ENCODE measurements around the gene CEP89.
"Not testable (repeated sequence)": the region's sequence is repeated elsewhere in the genome, so short reads cannot be mapped to it uniquely, and the experiment has no call there.

The CEP89 gene

GRCh38 chr19:32971715-32972540, at the start of gene CEP89, which contains the start of gene FAAP24:
Gene CEP89 (minus strand): TSS chr19:32971958. CDS start chr19:32971874, 84 bp downstream.
Gene FAAP24 (plus strand): TSS chr19:32972242. CDS start chr19:32973197, 955 bp downstream.
- peak; percentile 98 for DNase-seq

GRCh38 chr19:33010891-33011290, 39.1 kb upstream of the CEP89 start:
- not testable (repeated sequence) for DNase-seq

GRCh38 chr19:33008738-33009137, 37.0 kb upstream of the CEP89 start:
- DNase-seq = no peak

GRCh38 chr19:33005440-33005839, 33.7 kb upstream of the CEP89 start:
- DNase-seq = no peak

GRCh38 chr19:33003424-33004024, 31.8 kb upstream of the CEP89 start:
- DNase-seq = not testable (repeated sequence)

GRCh38 chr19:33002126-33002865, 30.5 kb upstream of the CEP89 start:
- not testable (repeated sequence) for DNase-seq

GRCh38 chr19:33000910-33001309, 29.2 kb upstream of the CEP89 start:
- no peak for DNase-seq

- DNase-seq = no peak
Measured at GRCh38 chr19:33000510-33000909, 28.8 kb upstream of the CEP89 start.

- DNase-seq = no peak
Measured at GRCh38 chr19:32998722-32999121, 27.0 kb upstream of the CEP89 start.

GRCh38 chr19:32997716-32998355, 26.1 kb upstream of the CEP89 start:
- DNase-seq = no peak

GRCh38 chr19:32997061-32997464, 25.3 kb upstream of the CEP89 start:
- not testable (repeated sequence) for DNase-seq

GRCh38 chr19:32995966-32996365, 24.2 kb upstream of the CEP89 start:
- not testable (repeated sequence) for DNase-seq

GRCh38 chr19:32988724-32989123, 17.0 kb upstream of the CEP89 start:
- DNase-seq = no peak

GRCh38 chr19:32988254-32988653, 16.5 kb upstream of the CEP89 start:
- not testable (repeated sequence) for DNase-seq

GRCh38 chr19:32982488-32982887, 10.7 kb upstream of the CEP89 start:
- DNase-seq = not testable (repeated sequence)

GRCh38 chr19:32979807-32980206, 8.0 kb upstream of the CEP89 start:
- not testable (repeated sequence) for DNase-seq

GRCh38 chr19:32977813-32978212, 6.1 kb upstream of the CEP89 start:
- DNase-seq = not testable (repeated sequence)

- no peak for DNase-seq
Measured at GRCh38 chr19:32977280-32977679, 5.5 kb upstream of the CEP89 start.

- peak; percentile 72 for DNase-seq
Measured at GRCh38 chr19:32976223-32976805, 4.6 kb upstream of the CEP89 start.

GRCh38 chr19:32971012-32971595, 654 bp downstream of the CEP89 start:
- DNase-seq = no peak

- DNase-seq = no peak
Measured at GRCh38 chr19:32969549-32969948, 2.2 kb downstream of the CEP89 start.

- no peak for DNase-seq
Measured at GRCh38 chr19:32966750-32967149, 5.0 kb downstream of the CEP89 start.
